ENCODE measurements around the gene PAM16. TPM values are rescaled to one million over a fixed set of nuclear protein-coding genes. Genes with fewer than 3 reads are reported as not detected.

PAM16 gene
- total and polyA plus RNA-seq, 9 of the 15 experiments (the other 6 are each of a cell fraction or from before 2014, with no cell fraction given), result 38.7 to 273 (median 79.3) TPM

GRCh38 chr16:4350787-4351659 is at the start of gene PAM16 (continued):
- TF ChIP-seq ZFX (CRISPR knock-in tag; IDR thresholded peaks at IDR 0.05), result peak; percentile 56; the same call in 1 of the 2 replicates
- no peak for TF ChIP-seq ZNF395 (CRISPR knock-in tag; IDR thresholded peaks at IDR 0.05)
- no peak for TF ChIP-seq NUFIP1 (IDR thresholded peaks at IDR 0.05; ENCODE audit: partially characterized antibody)
- TF ChIP-seq SMAD2 (IDR thresholded peaks at IDR 0.05; ENCODE audit: low read depth, low read length), result no peak
- peak; percentile 43; the same call in 1 of the 2 replicates for TF ChIP-seq NKRF (IDR thresholded peaks at IDR 0.05; ENCODE audit: borderline replicate concordance)
- TF ChIP-seq ZNF551 (CRISPR knock-in tag; IDR thresholded peaks at IDR 0.05), result no peak
- no peak for TF ChIP-seq KAT2B (IDR thresholded peaks at IDR 0.05; ENCODE audit: low read depth, low read length)
- no peak for TF ChIP-seq TAF15 (IDR thresholded peaks at IDR 0.05; ENCODE audit: low read depth, low read length)
- 0 out of 2 replicates have a peak, but pooled peaks have one; percentile 25 for TF ChIP-seq ZNF232 (CRISPR knock-in tag; IDR thresholded peaks at IDR 0.05)
- TF ChIP-seq POLR2A (conservative IDR thresholded peaks at IDR 0.05), result peak; percentile 67; the same call in 1 of the 2 replicates
- no peak for TF ChIP-seq SAFB (IDR thresholded peaks at IDR 0.05; ENCODE audit: borderline replicate concordance, low read depth, low read length)
- TF ChIP-seq HINFP (tag; conservative IDR thresholded peaks at IDR 0.05; ENCODE audit: low read depth), result no peak
- no peak for TF ChIP-seq NR3C1 (CRISPR knock-in tag; IDR thresholded peaks at IDR 0.05)
- no peak for TF ChIP-seq NELFE (IDR thresholded peaks at IDR 0.05; ENCODE audit: insufficient read depth, insufficient read length)
- TF ChIP-seq NR0B1 (IDR thresholded peaks at IDR 0.05; ENCODE audit: partially characterized antibody), result no peak
- TF ChIP-seq ELF2 (CRISPR knock-in tag; IDR thresholded peaks at IDR 0.05), result no peak
- no peak for TF ChIP-seq ZNF717 (CRISPR knock-in tag; IDR thresholded peaks at IDR 0.05)
- TF ChIP-seq TEAD2 (tag; IDR thresholded peaks at IDR 0.05), result no peak
- no peak for TF ChIP-seq HDAC6 (IDR thresholded peaks at IDR 0.05; ENCODE audit: low read depth, low read length)
- TF ChIP-seq CEBPB (tag; IDR thresholded peaks at IDR 0.05), result no peak

All from K562 (cell line).